H1 (cell line): Measurements from ENCODE around the gene SLMAP. TPM values are rescaled to one million over a fixed set of nuclear protein-coding genes. Genes with fewer than 3 reads are reported as not detected.

ENCODE experiments used
- CTCF ChIA-PET: fragments of 300-600 bp; sonication (Branson Sonifier 250); formaldehyde crosslinking; loops from one replicate; lab custom pipeline; 2021; ENCODE audit not compliant: partially characterized antibody; lab: Charles Lee
- POLR2A ChIA-PET: fragments of 300-600 bp; sonication (Branson Sonifier 250); formaldehyde crosslinking; loops from one replicate; lab custom pipeline; 2021; ENCODE audit warnings: inconsistent platforms; ENCODE audit not compliant: partially characterized antibody; lab: Charles Lee
- DNase-seq, 2 experiments: peaks; one replicate each; pipeline versions ENCODE4 v3.0.0 to v3.0.0-alpha.2; 2010 to 2022; ENCODE audit warnings: low spot score in 2 of 2, low read depth in 1 of 2, mixed read lengths in 1 of 2
- FAIRE-seq: peaks from 2 replicates; lab custom pipeline; 2011; peaks lifted over from hg19 to GRCh38; lab: Jason Lieb, UNC
- H2AFZ ChIP-seq: 2 replicates; pipeline ENCODE4 v1.8.1; 2012; ENCODE audit warnings: low read length, inconsistent platforms
- H2AK5ac ChIP-seq: 2 replicates; pipeline ENCODE4 v1.6.1; 2013; ENCODE audit warnings: low read depth, low read length
- H2BK120ac ChIP-seq: replicated peaks from 2 replicates; pipeline ENCODE3; 2013; ENCODE audit warnings: low read depth, low read length, inconsistent platforms
- H2BK12ac ChIP-seq: 2 replicates; pipeline ENCODE4 v1.6.1; 2013; ENCODE audit warnings: low read depth, low read length
- H2BK15ac ChIP-seq: 2 replicates; pipeline ENCODE4 v1.6.1; 2013; ENCODE audit warnings: low read length
- H2BK20ac ChIP-seq: 2 replicates; pipeline ENCODE4 v1.6.1; 2013; ENCODE audit warnings: low read length
- H2BK5ac ChIP-seq: 2 replicates; pipeline ENCODE4 v1.6.1; 2013; ENCODE audit warnings: low read depth, low read length
- H3K14ac ChIP-seq: 2 replicates; pipeline ENCODE4 v1.6.1; 2013; ENCODE audit warnings: inconsistent platforms; ENCODE audit not compliant: insufficient read length
- H3K18ac ChIP-seq: 2 replicates; pipeline ENCODE4 v1.6.1; 2013; ENCODE audit warnings: low read length; ENCODE audit errors: extremely low read depth
- H3K23ac ChIP-seq: 2 replicates; pipeline ENCODE4 v1.6.1; 2013; ENCODE audit warnings: inconsistent platforms; ENCODE audit not compliant: insufficient read length
- H3K23me2 ChIP-seq: 2 replicates; pipeline ENCODE4 v1.6.1; 2013; ENCODE audit warnings: low read depth, low read length
- H3K27ac ChIP-seq: 2 replicates; pipeline ENCODE4 v1.6.1; 2011; ENCODE audit warnings: low read depth, low read length, inconsistent platforms
- H3K27me3 ChIP-seq, 4 experiments: replicated peaks in 1 of 4; 1 replicate in 1 of 4; 2 replicates in 3 of 4; pipeline versions ENCODE4 v1.6.1 to v1.8.1; 2011 to 2013; ENCODE audit warnings: low read length in 3 of 4, mild to moderate bottlenecking in 3 of 4, inconsistent platforms in 2 of 4, mixed read lengths in 2 of 4, moderate library complexity in 1 of 4; ENCODE audit not compliant: control insufficient read depth in 3 of 4, insufficient read depth in 3 of 4; ENCODE audit errors: extremely low read depth in 1 of 4
- H3K36me3 ChIP-seq, 4 experiments: 2 replicates each; pipeline versions ENCODE4 v1.6.1 to v1.8.1; 2011 to 2013; ENCODE audit warnings: mild to moderate bottlenecking in 4 of 4, low read length in 3 of 4, moderate library complexity in 2 of 4, control low read depth in 1 of 4, inconsistent platforms in 1 of 4; ENCODE audit not compliant: insufficient read depth in 4 of 4, control insufficient read depth in 2 of 4
- H3K4ac ChIP-seq: replicated peaks from 2 replicates; pipeline ENCODE3; 2013; ENCODE audit warnings: low read length, low read depth, mixed read lengths, inconsistent platforms; ENCODE audit not compliant: insufficient read length
- H3K4me1 ChIP-seq, 4 experiments: replicated peaks in 1 of 4; 1 replicate in 1 of 4; 2 replicates in 3 of 4; pipeline versions ENCODE4 v1.6.1 to v1.8.1; 2011 to 2013; ENCODE audit warnings: low read length in 3 of 4, inconsistent platforms in 2 of 4, mixed read lengths in 1 of 4; ENCODE audit not compliant: insufficient read depth in 4 of 4, control insufficient read depth in 3 of 4
- H3K4me2 ChIP-seq, 2 experiments: 2 replicates each; pipeline versions ENCODE4 v1.6.1 to v1.8.1; 2011 to 2013; ENCODE audit warnings: low read depth in 2 of 2, low read length in 2 of 2, control low read depth in 1 of 2, inconsistent platforms in 1 of 2, mild to moderate bottlenecking in 1 of 2; ENCODE audit not compliant: insufficient read depth in 1 of 2
- H3K4me3 ChIP-seq, 4 experiments: fragments of 200-600, 300-600 bp in 1 of 4; sonication (generic), shearing (Covaris generic), sonication (Bioruptor Twin) in 1 of 4; 2 replicates each; pipeline versions ENCODE4 v1.5.1 to v1.8.1; 2011 to 2016; ENCODE audit warnings: low read length in 4 of 4, low read depth in 3 of 4, control low read depth in 2 of 4, inconsistent platforms in 2 of 4, mild to moderate bottlenecking in 2 of 4, mixed read lengths in 1 of 4, moderate library complexity in 1 of 4; ENCODE audit not compliant: insufficient read depth in 2 of 4; ENCODE audit errors: extremely low read depth in 1 of 4
- H3K56ac ChIP-seq: replicated peaks from 2 replicates; pipeline ENCODE3; 2013; ENCODE audit warnings: low read depth, mild to moderate bottlenecking, mixed read lengths, low read length, inconsistent platforms; ENCODE audit not compliant: insufficient read length
- H3K79me1 ChIP-seq: 2 replicates; pipeline ENCODE4 v1.6.1; 2013; ENCODE audit warnings: low read depth, low read length, control low read depth
- H3K79me2 ChIP-seq, 2 experiments: 2 replicates each; pipeline versions ENCODE4 v1.6.1 to v1.8.1; 2012 to 2013; ENCODE audit warnings: low read length in 2 of 2, mild to moderate bottlenecking in 2 of 2, inconsistent platforms in 1 of 2; ENCODE audit not compliant: insufficient read depth in 2 of 2, control insufficient read depth in 1 of 2
- H3K9ac ChIP-seq, 4 experiments: replicated peaks in 1 of 4; 1 replicate in 1 of 4; 2 replicates in 3 of 4; pipeline versions ENCODE4 v1.6.1 to v1.8.1; 2011 to 2013; ENCODE audit warnings: low read depth in 3 of 4, low read length in 3 of 4, control low read depth in 2 of 4, mild to moderate bottlenecking in 2 of 4, moderate library complexity in 2 of 4, inconsistent platforms in 1 of 4; ENCODE audit errors: extremely low read depth in 1 of 4
- H3K9me3 ChIP-seq, 2 experiments: 2 replicates each; pipeline versions ENCODE4 v1.6.1 to v1.8.1; 2012 to 2013; ENCODE audit warnings: mild to moderate bottlenecking in 2 of 2, moderate library complexity in 2 of 2, control low read depth in 1 of 2, inconsistent platforms in 1 of 2, low read depth in 1 of 2, low read length in 1 of 2, mixed read lengths in 1 of 2; ENCODE audit not compliant: insufficient read depth in 2 of 2
- H4K20me1 ChIP-seq, 2 experiments: replicated peaks in 1 of 2; 2 replicates each; pipeline versions ENCODE3 to v1.8.1; 2011 to 2013; ENCODE audit warnings: inconsistent platforms in 2 of 2, low read length in 2 of 2, mild to moderate bottlenecking in 1 of 2; ENCODE audit not compliant: insufficient read depth in 2 of 2, control insufficient read depth in 1 of 2
- H4K5ac ChIP-seq: 2 replicates; pipeline ENCODE4 v1.6.1; 2013; ENCODE audit warnings: low read length, low read depth, mixed read lengths, inconsistent platforms; ENCODE audit not compliant: insufficient read length
- H4K8ac ChIP-seq: 2 replicates; pipeline ENCODE4 v1.8.0; 2013; ENCODE audit warnings: mild to moderate bottlenecking, moderate library complexity, low read length, inconsistent platforms; ENCODE audit not compliant: insufficient read depth; ENCODE audit errors: extremely low read depth
- H4K91ac ChIP-seq: replicated peaks from 2 replicates; pipeline ENCODE3; 2013; ENCODE audit warnings: low read length, mixed read lengths, inconsistent platforms; ENCODE audit not compliant: insufficient read length
- ATF2 ChIP-seq: IDR thresholded peaks from 2 replicates; pipeline ENCODE4 v1.6.1; 2012; ENCODE audit warnings: low read length, inconsistent platforms
- CBX5 ChIP-seq: fragments of 300-800, 300-1000 bp; sonication (generic); IDR thresholded peaks from 2 replicates; pipeline ENCODE4 v1.7.1; 2016; ENCODE audit warnings: antibody characterized with exemption, low read length, low read depth
- CTBP2 ChIP-seq: IDR thresholded peaks from 2 replicates; pipeline ENCODE4 v1.7.0; 2011; ENCODE audit warnings: borderline replicate concordance, mild to moderate bottlenecking, moderate library complexity, mixed read lengths, low read length; ENCODE audit not compliant: insufficient read depth, insufficient read length
- EP300 ChIP-seq, 2 experiments: IDR thresholded peaks; 1 replicate in 1 of 2; 2 replicates in 1 of 2; pipeline ENCODE4 v1.6.1; 2011 to 2012; ENCODE audit warnings: low read depth in 2 of 2, low read length in 2 of 2, mild to moderate bottlenecking in 2 of 2, borderline replicate concordance in 1 of 2, inconsistent platforms in 1 of 2, moderate library complexity in 1 of 2
- FOSL1 ChIP-seq: IDR thresholded peaks from 2 replicates; pipeline ENCODE4 v1.6.1; 2011; ENCODE audit warnings: mild to moderate bottlenecking, low read depth, low read length, moderate library complexity; ENCODE audit not compliant: insufficient read depth
- MAX ChIP-seq: IDR thresholded peaks from 2 replicates; pipeline ENCODE4 v1.6.1; 2012; ENCODE audit warnings: inconsistent platforms
- SIX5 ChIP-seq: IDR thresholded peaks from 2 replicates; pipeline ENCODE4 v1.6.1; 2011; ENCODE audit warnings: mild to moderate bottlenecking, low read depth, low read length
- SP1 ChIP-seq: IDR thresholded peaks from 2 replicates; pipeline ENCODE4 v1.6.1; 2011; ENCODE audit warnings: low read depth, low read length
- TAF1 ChIP-seq: IDR thresholded peaks from 2 replicates; pipeline ENCODE4 v1.6.1; 2011; ENCODE audit warnings: mild to moderate bottlenecking, low read depth, low read length
- TCF12 ChIP-seq: IDR thresholded peaks from 2 replicates; pipeline ENCODE4 v1.6.1; 2011; ENCODE audit warnings: low read depth, mild to moderate bottlenecking, low read length
- WGBS, 2 experiments: shearing (Covaris generic) in 1 of 2; methylation state at CpG; one replicate each; pipeline versions ENCODE4 v1.1.6 to v1.1.7; 2013 to 2015; ENCODE audit warnings: low lambda C conversion rate in 2 of 2, mixed read lengths in 2 of 2, inconsistent platforms in 1 of 2, low coverage in 1 of 2, missing lambda C conversion rate in 1 of 2; ENCODE audit not compliant: insufficient replicate concordance in 2 of 2, insufficient coverage in 1 of 2, insufficient read length in 1 of 2; ENCODE audit errors: extremely low coverage in 1 of 2, missing lambda C conversion rate in 1 of 2; 5-methylcytosine and 5-hydroxymethylcytosine counted together
- polyA plus RNA-seq, 7 experiments: library from polyadenylated mRNA; depleted of rRNA in 3 of 7; stranded (reverse) in 5 of 7; unstranded in 2 of 7; fragments of >200 nt in 5 of 7; fragments of 200-250 nt in 2 of 7; gene quantifications; 1 replicate in 5 of 7; 2 replicates in 1 of 7; 4 replicates in 1 of 7; pipeline versions ENCODE4 v1.2.1 to v1.2.3, GENCODE V29; 2011 to 2013; ENCODE audit warnings: missing spikeins in 2 of 7, mixed read lengths in 2 of 7
- total RNA-seq: library from RNA; stranded (reverse); fragmentation: NEBNext Ultra II Directional; extraction: Animal tissue kit (Norgen Biotek cat#: 25700); gene quantifications from 2 replicates; pipeline ENCODE4 v1.2.1, GENCODE V29; 2021

Gene SLMAP
- total and polyA plus RNA-seq, 2 of the 8 experiments (the other 6 are each of a cell fraction or from before 2014, with no cell fraction given), result 13.6 to 70.4 TPM

GRCh38 chr3:57833763-57834162 lies 77.7 kb downstream of the SLMAP start:
- no peak overlapping the region; a peak in 1 of 4 replicates for H3K4me2 ChIP-seq
- H3K18ac ChIP-seq, result no peak overlapping the region
- H2BK5ac ChIP-seq, result no peak overlapping the region
- H3K36me3 ChIP-seq, result no peaks in the 10 kb centered on the region
- no peak overlapping the region for H2AFZ ChIP-seq
- no peaks in the 10 kb centered on the region for H3K79me1 ChIP-seq
- peaks cover 0 to 19% of the 10 kb centered on the region in 2 experiments; a peak in 2 of 4 replicates for H3K79me2 ChIP-seq
- H4K5ac ChIP-seq, result no peak overlapping the region
- no peaks in the 10 kb centered on the region for H3K9me3 ChIP-seq
- no peak overlapping the region for H4K8ac ChIP-seq
- no peak overlapping the region for H2BK12ac ChIP-seq
- H2AK5ac ChIP-seq, result no peak overlapping the region
- ChIA-PET POLR2A (no interaction called here), CTCF (no interaction called here)
- H3K56ac ChIP-seq, result no peak overlapping the region
- H2BK15ac ChIP-seq, result no peak overlapping the region
- H3K23me2 ChIP-seq, result no peaks in the 10 kb centered on the region
- no peak overlapping the region for H4K91ac ChIP-seq
- no peak overlapping the region for H3K14ac ChIP-seq
- no peak overlapping the region for H2BK120ac ChIP-seq
- no peaks in the 10 kb centered on the region for H3K27me3 ChIP-seq
- H4K20me1 ChIP-seq, result no peaks in the 10 kb centered on the region
- no peak overlapping the region for H3K4me3 ChIP-seq
- no peak overlapping the region for H3K4ac ChIP-seq
- no peak overlapping the region for H3K9ac ChIP-seq
- DNase-seq (no peak), FAIRE-seq (no peak)
- no peak overlapping the region for H2BK20ac ChIP-seq
- TF ChIP-seq TAF1 (no peak), SIX5 (no peak), MAX (no peak), ATF2 (no peak), SP1 (no peak), CBX5 (no peak), TCF12 (no peak), FOSL1 (no peak), EP300 (IDR thresholded peaks at IDR 0.05; ENCODE audit: borderline replicate concordance in 1 of 2, low read depth in 2 of 2, low read length in 2 of 2) (no peak), CTBP2 (no peak)
- H3K27ac ChIP-seq, result no peak overlapping the region
- H3K4me1 ChIP-seq, result peaks cover 0 to 14% (median 6%) of the 10 kb centered on the region in 4 experiments; a peak in 4 of 7 replicates
- 95% methylated on average over 1 of the region's 1 CpG; no CpG with 5 or more reads in 1 of the 2 experiments for WGBS, 2 experiments
- no peak overlapping the region for H3K23ac ChIP-seq
